Stimulated activated CD4-positive, alpha-beta T cell treated with anti-CD3 and anti-CD28 coated beads, TNF-alpha, amount 100 ng/mL, for 48 hours (primary cell): ENCODE data around the gene SLU7.
"Not testable (repeated sequence)": the region's sequence is repeated elsewhere in the genome, so short reads cannot be mapped to it uniquely, and the experiment has no call there.

Source experiments
- DNase-seq, 3 donors: peaks; one replicate each; pipeline ENCODE4 v3.0.0-alpha.2; 2020; ENCODE audit warnings: low read depth in 3 of 3

SLU7 gene

GRCh38 chr5:160450164-160450932, 31.5 kb upstream of the SLU7 start:
- DNase-seq: no peak

GRCh38 chr5:160449458-160449857, 30.6 kb upstream of the SLU7 start:
- DNase-seq: no peak

GRCh38 chr5:160448886-160449285, 30.0 kb upstream of the SLU7 start:
- no peak for DNase-seq

GRCh38 chr5:160445751-160446150, 26.9 kb upstream of the SLU7 start:
- no peak for DNase-seq

- no peak for DNase-seq
Measured at GRCh38 chr5:160445132-160445531, 26.3 kb upstream of the SLU7 start.

GRCh38 chr5:160444407-160444806, 25.5 kb upstream of the SLU7 start:
- DNase-seq: no peak

- no peak for DNase-seq
Measured at GRCh38 chr5:160442824-160443431, 24.0 kb upstream of the SLU7 start.

GRCh38 chr5:160441311-160441781, 22.5 kb upstream of the SLU7 start:
- no peak for DNase-seq

- peak; percentile 79 to 85 (median 81) for DNase-seq
Measured at GRCh38 chr5:160439205-160439600, 20.3 kb upstream of the SLU7 start.

- peak; percentile 30 to 57 (median 46) for DNase-seq
Measured at GRCh38 chr5:160438316-160439204, 19.7 kb upstream of the SLU7 start.

GRCh38 chr5:160437271-160437670, 18.4 kb upstream of the SLU7 start:
- no peak for DNase-seq

GRCh38 chr5:160436661-160437060, 17.8 kb upstream of the SLU7 start:
- not testable (repeated sequence) for DNase-seq

- no peak for DNase-seq
Measured at GRCh38 chr5:160436017-160436416, 17.1 kb upstream of the SLU7 start.

- no peak for DNase-seq
Measured at GRCh38 chr5:160435532-160435931, 16.7 kb upstream of the SLU7 start.

GRCh38 chr5:160434022-160434531, 15.2 kb upstream of the SLU7 start:
- DNase-seq: no peak

- no peak for DNase-seq
Measured at GRCh38 chr5:160432787-160433186, 13.9 kb upstream of the SLU7 start.

- no peak for DNase-seq
Measured at GRCh38 chr5:160432196-160432595, 13.3 kb upstream of the SLU7 start.

- no peak for DNase-seq
Measured at GRCh38 chr5:160427607-160428006, 8.7 kb upstream of the SLU7 start.

GRCh38 chr5:160423099-160423498, 4.2 kb upstream of the SLU7 start:
- no peak for DNase-seq

- DNase-seq: peak; percentile 78 to 94 (median 85)
Measured at GRCh38 chr5:160421625-160422258, 2.9 kb upstream of the SLU7 start, which contains the start of gene PTTG1. TSS of gene PTTG1 (plus strand) at chr5:160421855. CDS start at chr5:160422313, 458 bp downstream.

GRCh38 chr5:160420331-160420610, 1.4 kb upstream of the SLU7 start:
- DNase-seq: no peak
